Measurements from ENCODE around the gene ZMYM5.
"Not testable (repeated sequence)": the region's sequence is repeated elsewhere in the genome, so short reads cannot be mapped to it uniquely, and the experiment has no call there.

Gene ZMYM5

DNA sequence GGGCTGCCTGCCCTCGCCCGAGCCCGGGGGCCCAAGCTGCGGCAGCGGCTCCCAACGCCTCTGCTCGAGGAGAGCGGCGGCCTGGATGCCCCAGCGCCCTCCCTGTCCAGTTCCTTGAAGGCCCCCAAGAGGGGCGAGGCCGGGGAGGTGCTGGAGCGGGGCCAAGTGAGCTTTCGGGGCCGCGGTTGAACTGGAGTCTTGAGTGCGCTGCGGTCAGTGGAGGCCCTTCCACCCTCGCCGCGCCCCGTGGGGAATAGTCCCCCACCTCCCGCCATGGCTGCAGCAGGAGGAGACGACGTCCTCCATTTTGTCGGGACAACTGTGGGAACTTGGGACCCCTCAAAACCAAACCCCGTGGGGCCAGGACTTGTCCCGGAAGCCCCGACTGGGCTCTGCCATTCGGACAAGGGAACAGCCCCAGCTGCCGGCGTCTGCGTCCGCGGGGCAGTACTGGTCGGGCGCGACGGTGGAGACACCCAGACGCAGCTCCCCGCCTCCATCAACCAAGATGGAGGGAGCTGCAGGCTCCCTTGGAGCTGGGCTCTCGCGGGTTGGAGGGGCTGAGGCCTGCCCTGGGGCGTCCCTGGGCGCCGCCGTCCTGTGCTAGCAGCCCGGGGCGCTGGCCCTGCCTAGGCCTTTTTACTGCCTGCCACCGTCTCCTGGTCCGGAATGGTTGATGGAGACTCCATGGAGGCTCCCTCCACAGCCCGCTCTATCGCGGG is 736 bp upstream of the ZMYM5 start:
- Histone ChIP-seq H3K9ac (ENCODE audit: low read depth in 1 of 2, low read length in 2 of 2) (peak overlapping the region; percentile 77 to 81), H3K4me1 (ENCODE audit: control insufficient read depth in 2 of 2, insufficient read depth in 2 of 2, low read length in 2 of 2) (peaks cover 7 to 9% of the 10 kb centered on the region in 2 donors), H3K36me3 (ENCODE audit: control insufficient read depth in 2 of 2, insufficient read depth in 2 of 2, low read length in 2 of 2) (no peaks in the 10 kb centered on the region), H3K4me3 (ENCODE audit: low read length in 2 of 2) (peak overlapping the region; percentile 70 to 77), H3K9me3 (ENCODE audit: control insufficient read depth in 2 of 2, low read length in 2 of 2) (no peaks in the 10 kb centered on the region), H3K27me3 (ENCODE audit: control insufficient read depth in 2 of 2, insufficient read depth in 2 of 2, low read length in 2 of 2) (no peaks in the 10 kb centered on the region), H3K27ac (ENCODE audit: low read depth in 2 of 2, low read length in 2 of 2) (peak overlapping the region; percentile 98)

- Histone ChIP-seq H3K9me3 (ENCODE audit: control insufficient read depth in 2 of 2, low read length in 2 of 2) (no peaks in the 10 kb centered on the region), H3K4me3 (ENCODE audit: low read length in 2 of 2) (peak overlapping the region; percentile 78 to 84), H3K27ac (ENCODE audit: low read depth in 2 of 2, low read length in 2 of 2) (peak overlapping the region; percentile 98), H3K27me3 (ENCODE audit: control insufficient read depth in 2 of 2, insufficient read depth in 2 of 2, low read length in 2 of 2) (no peaks in the 10 kb centered on the region), H3K9ac (ENCODE audit: low read depth in 1 of 2, low read length in 2 of 2) (peak overlapping the region; percentile 74 to 83), H3K4me1 (ENCODE audit: control insufficient read depth in 2 of 2, insufficient read depth in 2 of 2, low read length in 2 of 2) (peaks cover 7 to 9% of the 10 kb centered on the region in 2 donors), H3K36me3 (ENCODE audit: control insufficient read depth in 2 of 2, insufficient read depth in 2 of 2, low read length in 2 of 2) (no peaks in the 10 kb centered on the region)
These were observed 752 bp downstream of the ZMYM5 start for GRCh38 chr13:19862481-19863313.

- Histone ChIP-seq H3K27me3 (ENCODE audit: control insufficient read depth in 2 of 2, insufficient read depth in 2 of 2, low read length in 2 of 2) (no peaks in the 10 kb centered on the region), H3K9me3 (ENCODE audit: control insufficient read depth in 2 of 2, low read length in 2 of 2) (no peaks in the 10 kb centered on the region), H3K27ac (ENCODE audit: low read depth in 2 of 2, low read length in 2 of 2) (peak overlapping the region in 1 of 2 donors; percentile 98), H3K4me3 (ENCODE audit: low read length in 2 of 2) (peak overlapping the region; percentile 71 to 84), H3K36me3 (ENCODE audit: control insufficient read depth in 2 of 2, insufficient read depth in 2 of 2, low read length in 2 of 2) (no peaks in the 10 kb centered on the region), H3K4me1 (ENCODE audit: control insufficient read depth in 2 of 2, insufficient read depth in 2 of 2, low read length in 2 of 2) (peaks cover 7 to 9% of the 10 kb centered on the region in 2 donors), H3K9ac (ENCODE audit: low read depth in 1 of 2, low read length in 2 of 2) (peak overlapping the region; percentile 74 to 80)
These were observed 1.7 kb downstream of the ZMYM5 start for GRCh38 chr13:19861762-19862161.

- Histone ChIP-seq H3K27me3 (ENCODE audit: control insufficient read depth in 2 of 2, insufficient read depth in 2 of 2, low read length in 2 of 2) (no peaks in the 10 kb centered on the region), H3K9me3 (ENCODE audit: control insufficient read depth in 2 of 2, low read length in 2 of 2) (no peaks in the 10 kb centered on the region), H3K27ac (ENCODE audit: low read depth in 2 of 2, low read length in 2 of 2) (no peak overlapping the region), H3K4me1 (ENCODE audit: control insufficient read depth in 2 of 2, insufficient read depth in 2 of 2, low read length in 2 of 2) (peaks cover 7 to 9% of the 10 kb centered on the region in 2 donors), H3K36me3 (ENCODE audit: control insufficient read depth in 2 of 2, insufficient read depth in 2 of 2, low read length in 2 of 2) (no peaks in the 10 kb centered on the region), H3K9ac (ENCODE audit: low read depth in 1 of 2, low read length in 2 of 2) (no peak overlapping the region), H3K4me3 (ENCODE audit: low read length in 2 of 2) (no peak overlapping the region)
These were observed 2.4 kb downstream of the ZMYM5 start for GRCh38 chr13:19860884-19861655.

DNA sequence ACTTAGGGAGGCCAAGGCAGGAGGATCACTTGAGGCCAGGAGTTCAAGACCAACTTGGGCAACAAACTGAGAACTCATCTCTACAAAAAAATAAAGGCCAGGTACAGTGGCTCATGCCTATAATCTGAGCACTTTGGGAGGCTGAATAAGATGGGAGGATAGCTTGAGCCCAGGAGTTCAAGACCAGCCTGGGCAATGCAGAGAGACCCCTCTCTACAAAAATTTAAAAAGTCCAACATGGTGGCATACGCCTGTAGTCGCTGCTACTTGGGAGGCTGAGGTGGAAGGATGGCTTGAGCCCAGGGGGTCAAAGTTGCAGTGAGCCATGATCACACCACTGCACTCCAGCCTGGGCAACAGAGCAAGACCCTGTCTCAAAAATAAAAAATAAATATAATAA is 5.8 kb downstream of the ZMYM5 start:
- not testable (repeated sequence) for H3K27ac ChIP-seq (ENCODE audit: low read depth in 2 of 2, low read length in 2 of 2); H3K4me1 ChIP-seq (ENCODE audit: control insufficient read depth in 2 of 2, insufficient read depth in 2 of 2, low read length in 2 of 2); H3K4me3 ChIP-seq (ENCODE audit: low read length in 2 of 2); H3K36me3 ChIP-seq (ENCODE audit: control insufficient read depth in 2 of 2, insufficient read depth in 2 of 2, low read length in 2 of 2); H3K27me3 ChIP-seq (ENCODE audit: control insufficient read depth in 2 of 2, insufficient read depth in 2 of 2, low read length in 2 of 2); H3K9me3 ChIP-seq (ENCODE audit: control insufficient read depth in 2 of 2, low read length in 2 of 2); H3K9ac ChIP-seq (ENCODE audit: low read depth in 1 of 2, low read length in 2 of 2)

- Histone ChIP-seq H3K9me3 (ENCODE audit: control insufficient read depth in 2 of 2, low read length in 2 of 2) (no peaks in the 10 kb centered on the region), H3K4me3 (ENCODE audit: low read length in 2 of 2) (no peak overlapping the region), H3K27me3 (ENCODE audit: control insufficient read depth in 2 of 2, insufficient read depth in 2 of 2, low read length in 2 of 2) (no peaks in the 10 kb centered on the region), H3K9ac (ENCODE audit: low read depth in 1 of 2, low read length in 2 of 2) (no peak overlapping the region), H3K36me3 (ENCODE audit: control insufficient read depth in 2 of 2, insufficient read depth in 2 of 2, low read length in 2 of 2) (peaks cover 0 to 19% of the 10 kb centered on the region in 2 donors), H3K27ac (ENCODE audit: low read depth in 2 of 2, low read length in 2 of 2) (no peak overlapping the region), H3K4me1 (ENCODE audit: control insufficient read depth in 2 of 2, insufficient read depth in 2 of 2, low read length in 2 of 2) (no peaks in the 10 kb centered on the region)
These were observed 10.7 kb downstream of the ZMYM5 start for GRCh38 chr13:19852766-19853165.

GRCh38 chr13:19845758-19846157 is 17.7 kb downstream of the ZMYM5 start:
- H3K9me3 ChIP-seq (ENCODE audit: control insufficient read depth in 2 of 2, low read length in 2 of 2), result no peaks in the 10 kb centered on the region

DNA sequence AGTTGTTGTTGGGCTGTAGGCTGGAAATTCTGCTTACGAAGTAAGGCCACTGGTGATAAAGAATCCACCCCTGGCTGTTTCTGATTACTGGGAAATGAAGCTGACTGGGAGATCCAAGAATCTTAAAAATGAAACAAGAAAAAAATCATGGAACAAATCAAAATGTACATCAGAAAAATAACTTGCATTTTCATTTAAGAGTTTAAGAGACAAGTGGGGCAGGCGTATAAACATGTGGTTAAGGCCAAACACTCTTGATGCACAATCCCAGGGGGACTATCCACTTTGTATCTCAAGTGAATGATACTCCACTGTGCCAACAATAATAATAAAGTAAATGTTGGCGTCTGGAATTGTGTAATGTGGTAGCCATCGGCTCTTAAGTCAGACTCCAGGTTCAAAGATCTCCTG is 24.6 kb downstream of the ZMYM5 start:
- no peak overlapping the region for H3K9ac ChIP-seq (ENCODE audit: low read depth in 1 of 2, low read length in 2 of 2)
- no peaks in the 10 kb centered on the region for H3K4me1 ChIP-seq (ENCODE audit: control insufficient read depth in 2 of 2, insufficient read depth in 2 of 2, low read length in 2 of 2)
- peaks cover 9 to 18% of the 10 kb centered on the region in 2 donors for H3K36me3 ChIP-seq (ENCODE audit: control insufficient read depth in 2 of 2, insufficient read depth in 2 of 2, low read length in 2 of 2)
- H3K4me3 ChIP-seq (ENCODE audit: low read length in 2 of 2), result no peak overlapping the region
- H3K9me3 ChIP-seq (ENCODE audit: control insufficient read depth in 2 of 2, low read length in 2 of 2), result no peaks in the 10 kb centered on the region
- H3K27me3 ChIP-seq (ENCODE audit: control insufficient read depth in 2 of 2, insufficient read depth in 2 of 2, low read length in 2 of 2), result no peaks in the 10 kb centered on the region
- H3K27ac ChIP-seq (ENCODE audit: low read depth in 2 of 2, low read length in 2 of 2), result no peak overlapping the region

More at GRCh38 chr13:19845758-19846157, 17.7 kb downstream of the ZMYM5 start:
- no peak overlapping the region for H3K9ac ChIP-seq (ENCODE audit: low read depth in 1 of 2, low read length in 2 of 2)
- peaks cover 0 to 6% of the 10 kb centered on the region in 2 donors for H3K36me3 ChIP-seq (ENCODE audit: control insufficient read depth in 2 of 2, insufficient read depth in 2 of 2, low read length in 2 of 2)
- no peaks in the 10 kb centered on the region for H3K27me3 ChIP-seq (ENCODE audit: control insufficient read depth in 2 of 2, insufficient read depth in 2 of 2, low read length in 2 of 2)
- no peak overlapping the region for H3K4me3 ChIP-seq (ENCODE audit: low read length in 2 of 2)
- H3K27ac ChIP-seq (ENCODE audit: low read depth in 2 of 2, low read length in 2 of 2), result no peak overlapping the region
- H3K4me1 ChIP-seq (ENCODE audit: control insufficient read depth in 2 of 2, insufficient read depth in 2 of 2, low read length in 2 of 2), result peaks cover 0 to 4% of the 10 kb centered on the region in 2 donors

- Histone ChIP-seq H3K9me3 (ENCODE audit: control insufficient read depth in 2 of 2, low read length in 2 of 2) (no peaks in the 10 kb centered on the region), H3K4me3 (ENCODE audit: low read length in 2 of 2) (no peak overlapping the region), H3K9ac (ENCODE audit: low read depth in 1 of 2, low read length in 2 of 2) (no peak overlapping the region), H3K4me1 (ENCODE audit: control insufficient read depth in 2 of 2, insufficient read depth in 2 of 2, low read length in 2 of 2) (no peaks in the 10 kb centered on the region), H3K27ac (ENCODE audit: low read depth in 2 of 2, low read length in 2 of 2) (no peak overlapping the region), H3K27me3 (ENCODE audit: control insufficient read depth in 2 of 2, insufficient read depth in 2 of 2, low read length in 2 of 2) (no peaks in the 10 kb centered on the region), H3K36me3 (ENCODE audit: control insufficient read depth in 2 of 2, insufficient read depth in 2 of 2, low read length in 2 of 2) (peaks cover 12 to 18% of the 10 kb centered on the region in 2 donors)
These were observed 27.0 kb downstream of the ZMYM5 start for GRCh38 chr13:19836472-19836871.

All from mucosa of rectum (tissue), 2 donors.